MM.1S (cell line): ENCODE results near the gene SEPTIN7.

ENCODE experiments used
- DNase-seq: peaks from one replicate; pipeline ENCODE4 v3.0.0-alpha.2; 2015
- H2AFZ ChIP-seq: fragments of 300-600 bp; sonication (generic); 2 replicates; pipeline ENCODE4 v1.6.0; 2016; ENCODE audit warnings: antibody characterized with exemption, low read length
- H3F3A ChIP-seq: fragments of 300-600 bp; sonication (generic); 2 replicates; pipeline ENCODE4 v1.6.1; 2016; ENCODE audit warnings: mild to moderate bottlenecking, antibody characterized with exemption, low read length, moderate library complexity, mixed read lengths; ENCODE audit not compliant: insufficient read depth
- H3K27ac ChIP-seq: fragments of 300-600 bp; sonication (generic); 2 replicates; pipeline ENCODE4 v1.5.1; 2016; ENCODE audit warnings: mild to moderate bottlenecking, low read length
- H3K27me3 ChIP-seq: fragments of 300-600 bp; sonication (generic); replicated peaks from 2 replicates; pipeline ENCODE4 v1.6.0; 2016; ENCODE audit warnings: low read length; ENCODE audit not compliant: insufficient read depth
- H3K36me3 ChIP-seq: fragments of 300-600 bp; sonication (generic); replicated peaks from 2 replicates; pipeline ENCODE4 v1.6.1; 2016; ENCODE audit warnings: mild to moderate bottlenecking, low read length, mixed read lengths; ENCODE audit not compliant: insufficient read depth
- H3K4me1 ChIP-seq: fragments of 300-600 bp; sonication (generic); 2 replicates; pipeline ENCODE4 v1.6.1; 2016; ENCODE audit warnings: low read length, mixed read lengths
- H3K4me2 ChIP-seq: fragments of 300-600 bp; sonication (generic); 2 replicates; pipeline ENCODE4 v1.6.0; 2016; ENCODE audit warnings: low read depth, low read length
- H3K4me3 ChIP-seq: fragments of 300-600 bp; sonication (generic); 2 replicates; pipeline ENCODE4 v1.5.1; 2016; ENCODE audit warnings: low read length, mixed read lengths
- H3K79me2 ChIP-seq: fragments of 300-600 bp; sonication (generic); 2 replicates; pipeline ENCODE4 v1.6.1; 2016; ENCODE audit warnings: mixed run types, low read length, mixed read lengths
- H3K9ac ChIP-seq: fragments of 300-600 bp; sonication (generic); 2 replicates; pipeline ENCODE4 v1.6.1; 2016; ENCODE audit warnings: low read length, mixed read lengths
- H3K9me2 ChIP-seq: fragments of 300-600 bp; sonication (generic); replicated peaks from 2 replicates; pipeline ENCODE4 v1.6.1; 2016; ENCODE audit warnings: mild to moderate bottlenecking, low read length, mixed read lengths; ENCODE audit not compliant: insufficient read depth
- H3K9me3 ChIP-seq: fragments of 300-600 bp; sonication (generic); replicated peaks from 2 replicates; pipeline ENCODE4 v1.6.1; 2016; ENCODE audit warnings: mild to moderate bottlenecking, low read length, mixed read lengths; ENCODE audit not compliant: insufficient read depth
- H4K20me1 ChIP-seq: fragments of 300-600 bp; sonication (generic); 2 replicates; pipeline ENCODE4 v1.6.1; 2016; ENCODE audit warnings: mild to moderate bottlenecking, low read length, moderate library complexity, mixed read lengths; ENCODE audit not compliant: insufficient read depth
- EZH2 ChIP-seq: fragments of 300-600 bp; sonication (generic); optimal IDR thresholded peaks from 2 replicates; pipeline ENCODE3; 2017; ENCODE audit warnings: low read depth, mild to moderate bottlenecking, antibody characterized with exemption, low read length, mixed read lengths
- EZH2phosphoT487 ChIP-seq: fragments of 300-600 bp; sonication (generic); IDR thresholded peaks from 2 replicates; pipeline ENCODE4 v1.6.1; 2018; ENCODE audit warnings: antibody characterized with exemption, low read length
- TF ChIP-seq, protein P1 (sequence below): fragments of 300-600 bp; sonication (generic); IDR thresholded peaks from 2 replicates; pipeline ENCODE4 v1.5.1; 2016; ENCODE audit warnings: antibody characterized with exemption, low read length, mixed read lengths

SEPTIN7 gene

DNA sequence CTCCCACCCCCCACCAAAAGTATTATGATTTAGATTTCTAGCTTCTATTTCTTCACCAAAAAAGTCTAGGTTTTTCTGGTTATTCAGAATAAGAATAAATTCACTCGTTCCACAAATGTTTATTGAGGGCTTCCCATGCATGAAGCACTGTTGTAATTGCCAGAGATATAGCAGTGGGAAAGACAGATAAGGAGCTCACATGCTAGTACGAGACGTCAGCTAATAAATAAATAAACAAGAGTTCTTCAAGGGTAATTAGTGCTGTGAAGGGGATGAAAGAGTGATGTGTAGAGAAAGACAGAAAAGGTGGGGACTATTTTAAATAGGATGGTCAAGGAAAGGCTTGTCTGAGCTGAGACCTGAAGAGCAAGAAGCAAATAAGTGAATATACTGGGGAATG, 38.1 kb upstream of the SEPTIN7 start:
- no peak for DNase-seq
- H2AFZ ChIP-seq, result no peak overlapping the region
- no peaks in the 10 kb centered on the region for H3K79me2 ChIP-seq
- no peak overlapping the region for H3K4me3 ChIP-seq
- H3K9me3 ChIP-seq, result no peaks in the 10 kb centered on the region
- H3K9me2 ChIP-seq, result no peaks in the 10 kb centered on the region
- H3F3A ChIP-seq, result no peaks in the 10 kb centered on the region
- no peak overlapping the region for H3K4me2 ChIP-seq
- TF ChIP-seq EZH2phosphoT487 (no peak), EZH2 (no peak)
- TF ChIP-seq, protein P1, sequence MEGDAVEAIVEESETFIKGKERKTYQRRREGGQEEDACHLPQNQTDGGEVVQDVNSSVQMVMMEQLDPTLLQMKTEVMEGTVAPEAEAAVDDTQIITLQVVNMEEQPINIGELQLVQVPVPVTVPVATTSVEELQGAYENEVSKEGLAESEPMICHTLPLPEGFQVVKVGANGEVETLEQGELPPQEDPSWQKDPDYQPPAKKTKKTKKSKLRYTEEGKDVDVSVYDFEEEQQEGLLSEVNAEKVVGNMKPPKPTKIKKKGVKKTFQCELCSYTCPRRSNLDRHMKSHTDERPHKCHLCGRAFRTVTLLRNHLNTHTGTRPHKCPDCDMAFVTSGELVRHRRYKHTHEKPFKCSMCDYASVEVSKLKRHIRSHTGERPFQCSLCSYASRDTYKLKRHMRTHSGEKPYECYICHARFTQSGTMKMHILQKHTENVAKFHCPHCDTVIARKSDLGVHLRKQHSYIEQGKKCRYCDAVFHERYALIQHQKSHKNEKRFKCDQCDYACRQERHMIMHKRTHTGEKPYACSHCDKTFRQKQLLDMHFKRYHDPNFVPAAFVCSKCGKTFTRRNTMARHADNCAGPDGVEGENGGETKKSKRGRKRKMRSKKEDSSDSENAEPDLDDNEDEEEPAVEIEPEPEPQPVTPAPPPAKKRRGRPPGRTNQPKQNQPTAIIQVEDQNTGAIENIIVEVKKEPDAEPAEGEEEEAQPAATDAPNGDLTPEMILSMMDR, result no peak
- no peak overlapping the region for H3K27ac ChIP-seq
- no peaks in the 10 kb centered on the region for H3K36me3 ChIP-seq
- no peaks in the 10 kb centered on the region for H3K4me1 ChIP-seq
- no peaks in the 10 kb centered on the region for H3K27me3 ChIP-seq
- no peaks in the 10 kb centered on the region for H4K20me1 ChIP-seq
- no peak overlapping the region for H3K9ac ChIP-seq

DNA sequence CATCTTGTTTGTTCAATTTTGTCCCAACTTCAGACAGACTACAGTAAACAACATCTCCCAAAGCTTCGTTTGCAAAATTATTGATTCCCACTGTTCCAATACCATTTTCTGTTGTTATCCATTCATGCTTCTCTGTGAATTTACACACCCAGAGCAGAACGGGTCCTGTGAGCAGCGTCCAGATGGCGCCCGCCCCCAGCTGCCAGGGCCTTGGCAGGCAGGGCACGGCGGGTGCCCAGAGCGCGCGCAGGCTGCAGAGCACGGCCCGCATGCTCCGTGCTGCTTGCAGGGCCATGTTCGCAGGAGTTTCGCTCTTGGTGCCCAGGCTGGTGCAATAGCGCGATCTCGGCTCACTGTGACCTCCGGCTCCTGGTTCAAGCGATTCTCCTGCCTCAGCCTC, 32.5 kb upstream of the SEPTIN7 start:
- Histone ChIP-seq H3K9me2 (no peaks in the 10 kb centered on the region), H4K20me1 (no peaks in the 10 kb centered on the region), H3K36me3 (no peaks in the 10 kb centered on the region), H3K9me3 (no peaks in the 10 kb centered on the region), H3K27ac (no peak overlapping the region), H3K4me3 (no peak overlapping the region), H3K79me2 (no peaks in the 10 kb centered on the region), H3K27me3 (no peaks in the 10 kb centered on the region), H3K4me2 (no peak overlapping the region), H3K9ac (no peak overlapping the region), H3K4me1 (no peaks in the 10 kb centered on the region), H2AFZ (no peak overlapping the region), H3F3A (no peaks in the 10 kb centered on the region)
- TF ChIP-seq, protein P1, result no peak
- TF ChIP-seq EZH2 (no peak), EZH2phosphoT487 (no peak)
- no peak for DNase-seq

DNA sequence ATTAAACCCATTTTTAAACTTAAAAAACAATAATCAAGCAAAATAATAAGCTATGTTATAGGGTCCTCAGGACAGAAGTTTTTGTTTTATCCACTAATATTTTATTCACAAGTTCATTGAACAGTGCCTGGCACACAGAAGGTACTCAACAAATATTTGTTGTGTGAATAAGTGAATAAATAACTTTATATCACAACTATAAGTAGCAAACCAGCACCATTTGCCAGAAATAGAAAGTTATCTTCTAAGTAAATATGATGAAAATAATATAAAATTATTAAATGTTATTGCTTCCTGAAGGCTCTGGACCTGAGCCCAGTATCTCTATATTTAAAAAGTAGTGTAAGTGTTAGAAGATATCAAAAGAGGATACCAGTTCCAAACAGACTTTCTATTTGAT, 29.1 kb upstream of the SEPTIN7 start:
- Histone ChIP-seq H3K9me2 (no peaks in the 10 kb centered on the region), H3K4me3 (no peak overlapping the region), H4K20me1 (no peaks in the 10 kb centered on the region), H3K79me2 (no peaks in the 10 kb centered on the region), H3K9ac (no peak overlapping the region), H2AFZ (no peak overlapping the region), H3K36me3 (no peaks in the 10 kb centered on the region), H3F3A (no peaks in the 10 kb centered on the region), H3K9me3 (no peaks in the 10 kb centered on the region), H3K4me2 (no peak overlapping the region), H3K27ac (no peak overlapping the region), H3K27me3 (no peaks in the 10 kb centered on the region), H3K4me1 (no peaks in the 10 kb centered on the region)
- TF ChIP-seq EZH2phosphoT487 (no peak), EZH2 (no peak)
- TF ChIP-seq, protein P1, result no peak
- DNase-seq, result no peak
